ENCODE results near the gene ADM2.
"Not testable (repeated sequence)": the region's sequence is repeated elsewhere in the genome, so short reads cannot be mapped to it uniquely, and the experiment has no call there.

Gene ADM2

GRCh38 chr22:50517495-50518260 is 36.3 kb downstream of the ADM2 start:
- no peak for DNase-seq (ENCODE audit: extremely low read depth, low read depth)
- no peak overlapping the region for H3K4me3 ChIP-seq (replicated peaks; ENCODE audit: low read depth, low read length)
- TF ChIP-seq, protein P1, sequence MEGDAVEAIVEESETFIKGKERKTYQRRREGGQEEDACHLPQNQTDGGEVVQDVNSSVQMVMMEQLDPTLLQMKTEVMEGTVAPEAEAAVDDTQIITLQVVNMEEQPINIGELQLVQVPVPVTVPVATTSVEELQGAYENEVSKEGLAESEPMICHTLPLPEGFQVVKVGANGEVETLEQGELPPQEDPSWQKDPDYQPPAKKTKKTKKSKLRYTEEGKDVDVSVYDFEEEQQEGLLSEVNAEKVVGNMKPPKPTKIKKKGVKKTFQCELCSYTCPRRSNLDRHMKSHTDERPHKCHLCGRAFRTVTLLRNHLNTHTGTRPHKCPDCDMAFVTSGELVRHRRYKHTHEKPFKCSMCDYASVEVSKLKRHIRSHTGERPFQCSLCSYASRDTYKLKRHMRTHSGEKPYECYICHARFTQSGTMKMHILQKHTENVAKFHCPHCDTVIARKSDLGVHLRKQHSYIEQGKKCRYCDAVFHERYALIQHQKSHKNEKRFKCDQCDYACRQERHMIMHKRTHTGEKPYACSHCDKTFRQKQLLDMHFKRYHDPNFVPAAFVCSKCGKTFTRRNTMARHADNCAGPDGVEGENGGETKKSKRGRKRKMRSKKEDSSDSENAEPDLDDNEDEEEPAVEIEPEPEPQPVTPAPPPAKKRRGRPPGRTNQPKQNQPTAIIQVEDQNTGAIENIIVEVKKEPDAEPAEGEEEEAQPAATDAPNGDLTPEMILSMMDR (IDR thresholded peaks at IDR 0.05; ENCODE audit: low read depth, low read length, missing control alignments), result no peak

- no peak overlapping the region for H3K4me3 ChIP-seq (replicated peaks; ENCODE audit: low read depth, low read length)
- no peak for DNase-seq (ENCODE audit: extremely low read depth, low read depth)
- TF ChIP-seq, protein P1 (IDR thresholded peaks at IDR 0.05; ENCODE audit: low read depth, low read length, missing control alignments), result no peak
Observed at GRCh38 chr22:50518606-50519005, 37.3 kb downstream of the ADM2 start.

- TF ChIP-seq, protein P1 (IDR thresholded peaks at IDR 0.05; ENCODE audit: low read depth, low read length, missing control alignments), result no peak
- no peak overlapping the region for H3K4me3 ChIP-seq (replicated peaks; ENCODE audit: low read depth, low read length)
- no peak for DNase-seq (ENCODE audit: extremely low read depth, low read depth)
Observed at GRCh38 chr22:50519151-50519550, 37.8 kb downstream of the ADM2 start.

- H3K4me3 ChIP-seq (replicated peaks; ENCODE audit: low read depth, low read length); DNase-seq (ENCODE audit: extremely low read depth, low read depth): not testable (repeated sequence)
Observed at GRCh38 chr22:50520184-50520583, 38.8 kb downstream of the ADM2 start.

GRCh38 chr22:50520826-50521453 is 39.6 kb downstream of the ADM2 start:
- TF ChIP-seq, protein P1 (IDR thresholded peaks at IDR 0.05; ENCODE audit: low read depth, low read length, missing control alignments), result no peak
- no peak for DNase-seq (ENCODE audit: extremely low read depth, low read depth)
- no peak overlapping the region for H3K4me3 ChIP-seq (replicated peaks; ENCODE audit: low read depth, low read length)

DNA sequence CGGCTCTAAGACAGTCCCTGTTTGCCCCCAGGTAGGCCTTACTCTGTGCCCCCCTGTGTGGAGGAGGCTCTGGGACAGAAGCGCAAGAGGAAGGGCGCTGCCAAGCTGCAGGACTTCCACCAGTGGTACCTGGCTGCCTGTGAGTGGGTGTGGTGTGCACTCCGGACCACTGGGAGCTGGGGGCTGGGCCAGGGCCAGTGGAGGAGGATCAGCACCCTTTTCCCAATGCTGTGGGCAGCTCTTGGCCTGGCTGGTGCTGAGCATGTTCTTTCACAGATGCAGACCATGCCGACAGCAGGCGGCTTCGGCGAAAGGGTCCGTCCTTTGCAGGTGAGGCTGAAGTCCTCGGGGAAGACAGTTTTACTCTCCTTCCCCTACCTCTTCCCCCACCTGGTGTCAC is 40.4 kb downstream of the ADM2 start:
- DNase-seq (ENCODE audit: extremely low read depth, low read depth), result no peak
- H3K4me3 ChIP-seq (replicated peaks; ENCODE audit: low read depth, low read length), result no peak overlapping the region
- TF ChIP-seq, protein P1 (IDR thresholded peaks at IDR 0.05; ENCODE audit: low read depth, low read length, missing control alignments), result no peak

DNA sequence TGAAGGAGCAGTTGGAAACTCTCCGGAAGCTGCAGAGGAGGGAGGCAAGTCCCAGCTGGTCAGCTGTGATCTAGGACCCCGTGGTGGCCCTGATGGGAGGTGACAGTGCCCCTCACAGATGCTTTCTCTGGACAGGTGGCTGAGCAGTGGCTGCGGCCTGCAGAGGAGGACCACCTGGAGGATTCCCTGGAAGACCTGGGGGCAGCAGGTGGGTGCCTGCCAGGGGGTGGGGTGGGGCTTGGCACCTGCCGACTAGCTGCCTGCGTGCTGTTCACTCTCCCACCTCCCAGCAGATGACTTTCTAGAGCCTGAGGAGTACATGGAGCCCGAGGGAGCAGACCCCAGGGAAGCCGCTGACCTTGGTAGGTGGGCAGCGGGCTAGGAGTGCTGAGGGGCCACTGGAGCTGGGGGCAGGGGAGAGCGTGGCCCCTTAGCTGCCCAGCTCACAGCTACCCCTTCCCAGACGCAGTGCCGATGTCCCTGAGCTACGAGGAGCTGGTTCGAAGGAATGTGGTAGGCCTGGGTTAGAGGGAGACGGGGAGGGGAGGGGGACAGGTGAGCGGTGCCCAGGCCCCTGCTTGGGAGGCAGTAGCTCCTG is 41.0 kb downstream of the ADM2 start:
- TF ChIP-seq, protein P1 (IDR thresholded peaks at IDR 0.05; ENCODE audit: low read depth, low read length, missing control alignments), result no peak
- no peak for DNase-seq (ENCODE audit: extremely low read depth, low read depth)
- H3K4me3 ChIP-seq (replicated peaks; ENCODE audit: low read depth, low read length), result no peak overlapping the region
